Bronchial epithelial cell (primary cell): ENCODE measurements around the gene LIN54. TPM values are rescaled to one million over a fixed set of nuclear protein-coding genes. Genes with fewer than 3 reads are reported as not detected.
A peak's percentile ranks its signal among the peaks of the same experiment; 100 is the strongest.

Experiments
- DNase-seq: peaks from one replicate; pipeline ENCODE4 v3.0.0-alpha.2; 2010; ENCODE audit warnings: low read depth
- FAIRE-seq: peaks from 2 replicates; lab custom pipeline; 2011; peaks lifted over from hg19 to GRCh38; lab: Jason Lieb, UNC
- H3K27me3 ChIP-seq: 2 replicates; pipeline ENCODE4 v1.5.1; 2011; ENCODE audit warnings: low read length; ENCODE audit not compliant: control insufficient read depth, insufficient read depth
- H3K36me3 ChIP-seq: 2 replicates; pipeline ENCODE4 v1.5.1; 2011; ENCODE audit warnings: low read length; ENCODE audit not compliant: control insufficient read depth, insufficient read depth
- H3K4me3 ChIP-seq: 2 replicates; pipeline ENCODE4 v1.5.1; 2011; ENCODE audit warnings: mild to moderate bottlenecking, low read depth, low read length, control low read depth
- CTCF ChIP-seq: IDR thresholded peaks from 2 replicates; pipeline ENCODE4 v1.5.1; 2011; ENCODE audit warnings: mild to moderate bottlenecking, moderate library complexity, low read length, control low read depth, inconsistent platforms; ENCODE audit not compliant: insufficient read depth, severe bottlenecking
- total RNA-seq: library from RNA; depleted of rRNA; stranded (reverse); fragments of >200 nt; gene quantifications from 2 replicates; pipeline ENCODE4 v1.2.1, GENCODE V29; 2014

The LIN54 gene
- total RNA-seq, 1 donor from 2014 or later = 6.6 TPM

- no peaks in the 10 kb centered on the region for H3K36me3 ChIP-seq
- peak within 1 kb of the TSS; percentile 60 for H3K4me3 ChIP-seq
- TF ChIP-seq CTCF = no peak
- FAIRE-seq (no peak), DNase-seq (peak; percentile 98)
- H3K27me3 ChIP-seq = no peaks in the 10 kb centered on the region
These were observed 110.0 kb downstream of the LIN54 start, which contains the start of gene THAP9 for GRCh38 chr4:82900411-82901182. Gene THAP9 (plus strand): TSS chr4:82900735. CDS start chr4:82900803, 68 bp downstream.

DNA sequence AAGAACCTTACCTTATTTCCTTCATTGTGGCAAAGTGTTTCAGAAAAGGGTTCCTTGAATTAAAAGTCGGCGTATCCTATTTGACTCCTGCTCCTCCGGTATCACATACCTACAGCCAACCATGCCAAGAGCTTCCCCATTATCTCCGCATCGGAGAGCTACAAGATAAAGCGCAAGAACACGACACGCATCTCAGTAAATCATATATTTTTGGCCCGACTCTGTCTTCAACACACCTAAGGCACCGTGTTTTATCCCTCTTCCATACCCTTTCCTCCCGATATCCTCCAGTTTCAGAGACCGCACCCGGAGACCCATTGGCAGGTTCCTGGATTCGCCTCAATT, 110.6 kb downstream of the LIN54 start:
- no peaks in the 10 kb centered on the region for H3K36me3 ChIP-seq
- no peak for FAIRE-seq
- H3K27me3 ChIP-seq = no peaks in the 10 kb centered on the region
- peak; percentile 54 for DNase-seq
- peak overlapping the region; percentile 60 for H3K4me3 ChIP-seq
- no peak for TF ChIP-seq CTCF

DNA sequence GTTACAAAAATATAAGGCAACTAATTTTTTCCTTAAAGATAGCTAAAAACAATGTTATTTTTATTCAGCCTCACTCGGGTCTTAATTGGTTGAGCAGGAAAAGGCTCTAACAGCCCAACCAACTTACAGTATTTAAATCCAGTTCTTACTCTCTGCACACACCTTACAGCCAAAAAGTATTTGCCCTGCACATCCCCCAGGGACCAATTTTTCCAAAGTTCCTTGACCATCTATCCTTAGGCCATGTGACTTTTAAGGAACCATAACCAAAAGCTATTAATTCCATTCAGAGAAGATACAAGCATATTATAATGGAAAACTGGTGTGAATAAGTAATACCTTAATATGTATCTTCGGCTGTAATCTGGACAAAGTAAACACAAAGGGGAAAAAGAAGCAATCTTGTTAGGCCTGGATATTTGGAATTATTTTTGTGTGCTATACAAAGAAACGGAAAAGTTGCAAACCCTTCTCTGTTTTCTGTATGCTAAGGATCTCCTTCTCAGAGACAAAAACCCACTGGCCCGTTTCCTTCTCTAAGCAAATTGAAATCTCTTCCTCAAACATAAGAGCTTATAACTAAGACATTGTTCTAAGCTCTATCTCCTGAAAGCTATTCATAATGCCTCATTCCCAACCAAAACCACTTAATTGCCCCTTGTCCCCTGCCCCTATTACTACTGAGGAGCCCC, 111.1 kb downstream of the LIN54 start:
- Histone ChIP-seq H3K4me3 (peak overlapping the region; percentile 60), H3K36me3 (no peaks in the 10 kb centered on the region), H3K27me3 (no peaks in the 10 kb centered on the region)
- TF ChIP-seq CTCF = no peak
- FAIRE-seq (no peak), DNase-seq (peak; percentile 31)

GRCh38 chr4:82898322-82899243, 112.0 kb downstream of the LIN54 start:
- FAIRE-seq (no peak), DNase-seq (peak; percentile 83)
- H3K27me3 ChIP-seq = no peaks in the 10 kb centered on the region
- peak overlapping the region; percentile 60 for H3K4me3 ChIP-seq
- H3K36me3 ChIP-seq = peaks cover 3% of the 10 kb centered on the region
- peak; percentile 30 for TF ChIP-seq CTCF

- DNase-seq = no peak
- no peaks in the 10 kb centered on the region for H3K27me3 ChIP-seq
- FAIRE-seq = no peak
- H3K4me3 ChIP-seq = no peak overlapping the region
- TF ChIP-seq CTCF = no peak
- H3K36me3 ChIP-seq = peaks cover 5% of the 10 kb centered on the region
These were observed 113.9 kb downstream of the LIN54 start for GRCh38 chr4:82896755-82897154.
